ENCODE data around the gene NCOA1.
"Not testable (repeated sequence)": the region's sequence is repeated elsewhere in the genome, so short reads cannot be mapped to it uniquely, and the experiment has no call there.

The NCOA1 gene

GRCh38 chr2:24586955-24587354 is 95.9 kb downstream of the NCOA1 start:
- DNase-seq = no peak

GRCh38 chr2:24588294-24588693 is 97.2 kb downstream of the NCOA1 start:
- DNase-seq = no peak

GRCh38 chr2:24592441-24593100 is 101.5 kb downstream of the NCOA1 start:
- no peak for DNase-seq

GRCh38 chr2:24594283-24594682 is 103.2 kb downstream of the NCOA1 start:
- DNase-seq = no peak

- no peak for DNase-seq
These were observed 106.3 kb downstream of the NCOA1 start for GRCh38 chr2:24597181-24597870.

GRCh38 chr2:24600140-24600539 is 109.1 kb downstream of the NCOA1 start:
- not testable (repeated sequence) for DNase-seq

- no peak for DNase-seq
These were observed 120.6 kb downstream of the NCOA1 start for GRCh38 chr2:24611631-24612030.

- DNase-seq = no peak
These were observed 122.2 kb downstream of the NCOA1 start for GRCh38 chr2:24613154-24613814.

GRCh38 chr2:24616616-24617015 is 125.6 kb downstream of the NCOA1 start:
- DNase-seq = no peak

- no peak for DNase-seq
These were observed 126.4 kb downstream of the NCOA1 start for GRCh38 chr2:24617424-24617823.

- DNase-seq = no peak
These were observed 127.1 kb downstream of the NCOA1 start for GRCh38 chr2:24618144-24618543.

GRCh38 chr2:24618680-24619079 is 127.6 kb downstream of the NCOA1 start:
- DNase-seq = no peak

GRCh38 chr2:24620936-24621335 is 129.9 kb downstream of the NCOA1 start:
- no peak for DNase-seq

- DNase-seq = no peak
These were observed 130.9 kb downstream of the NCOA1 start for GRCh38 chr2:24621779-24622538.

GRCh38 chr2:24623535-24623934 is 132.5 kb downstream of the NCOA1 start:
- no peak for DNase-seq

- no peak for DNase-seq
These were observed 134.7 kb downstream of the NCOA1 start for GRCh38 chr2:24625728-24626127.

GRCh38 chr2:24626131-24626530 is 135.1 kb downstream of the NCOA1 start:
- DNase-seq = no peak

GRCh38 chr2:24628746-24629145 is 137.7 kb downstream of the NCOA1 start:
- DNase-seq = no peak

- no peak for DNase-seq
These were observed 141.1 kb downstream of the NCOA1 start for GRCh38 chr2:24632172-24632571.

- no peak for DNase-seq
These were observed 144.1 kb downstream of the NCOA1 start for GRCh38 chr2:24635181-24635580.

GRCh38 chr2:24638568-24638967 is 147.5 kb downstream of the NCOA1 start:
- no peak for DNase-seq

- DNase-seq = no peak
These were observed 151.3 kb downstream of the NCOA1 start for GRCh38 chr2:24642351-24642750.

- DNase-seq = no peak
These were observed 152.0 kb downstream of the NCOA1 start for GRCh38 chr2:24643051-24643450.
